Neuronal stem cell (in vitro differentiated cells): ENCODE results near the gene MS4A10.
A peak's percentile ranks its signal among the peaks of the same experiment; 100 is the strongest.

ENCODE experiments used
- DNase-seq: peaks from one replicate; pipeline ENCODE4 v3.0.0-alpha.2; 2013; ENCODE audit warnings: low spot score
- H2AFZ ChIP-seq: one replicate; pipeline ENCODE4 v1.6.1; 2013; ENCODE audit warnings: mild to moderate bottlenecking, low read length, inconsistent platforms
- H2AK5ac ChIP-seq: 2 replicates; pipeline ENCODE4 v1.6.1; 2013; ENCODE audit warnings: low read depth, mild to moderate bottlenecking, inconsistent platforms, low read length, moderate library complexity, mixed read lengths
- H2BK120ac ChIP-seq: 2 replicates; pipeline ENCODE4 v1.6.1; 2013; ENCODE audit warnings: low read depth, mild to moderate bottlenecking, inconsistent platforms, low read length, moderate library complexity, mixed read lengths
- H2BK12ac ChIP-seq: one replicate; pipeline ENCODE4 v1.6.1; 2013; ENCODE audit warnings: low read length, inconsistent platforms
- H2BK15ac ChIP-seq: 2 replicates; pipeline ENCODE4 v1.6.1; 2013; ENCODE audit warnings: mild to moderate bottlenecking, low read length, inconsistent platforms, mixed read lengths
- H2BK5ac ChIP-seq: one replicate; pipeline ENCODE4 v1.6.1; 2013; ENCODE audit warnings: inconsistent platforms, mild to moderate bottlenecking, low read length, moderate library complexity
- H3K14ac ChIP-seq: one replicate; pipeline ENCODE4 v1.6.1; 2013; ENCODE audit warnings: low read length, inconsistent platforms
- H3K18ac ChIP-seq: 2 replicates; pipeline ENCODE4 v1.6.1; 2013; ENCODE audit warnings: low read length, inconsistent platforms
- H3K23ac ChIP-seq: 2 replicates; pipeline ENCODE4 v1.6.1; 2013; ENCODE audit warnings: low read depth, mild to moderate bottlenecking, mixed read lengths, low read length, inconsistent platforms; ENCODE audit not compliant: poor library complexity
- H3K27ac ChIP-seq: replicated peaks from 3 replicates; pipeline ENCODE4 v1.5.1; 2013; ENCODE audit warnings: low read length, inconsistent platforms
- H3K27me3 ChIP-seq, 3 experiments: 2 replicates each; pipeline ENCODE4 v1.6.1; 2013; ENCODE audit warnings: low read length in 3 of 3, mild to moderate bottlenecking in 2 of 3, inconsistent platforms in 1 of 3, low read depth in 1 of 3, mixed read lengths in 1 of 3, moderate library complexity in 1 of 3; ENCODE audit not compliant: control insufficient read depth in 3 of 3, insufficient read depth in 3 of 3
- H3K36me3 ChIP-seq, 2 donors: replicated peaks in 1 of 2; 2 replicates each; pipeline ENCODE4 v1.6.1; 2013; ENCODE audit warnings: low read length in 2 of 2; ENCODE audit not compliant: control insufficient read depth in 2 of 2, insufficient read depth in 2 of 2
- H3K4ac ChIP-seq: 2 replicates; pipeline ENCODE4 v1.6.1; 2013; ENCODE audit warnings: inconsistent platforms, mild to moderate bottlenecking, low read length, moderate library complexity
- H3K4me1 ChIP-seq, 2 donors: 1 replicate in 1 of 2; 2 replicates in 1 of 2; pipeline ENCODE4 v1.6.1; 2013; ENCODE audit warnings: low read length in 2 of 2, low read depth in 1 of 2; ENCODE audit not compliant: control insufficient read depth in 2 of 2, insufficient read depth in 1 of 2
- H3K4me2 ChIP-seq: one replicate; pipeline ENCODE4 v1.6.1; 2013; ENCODE audit warnings: mild to moderate bottlenecking, low read length, inconsistent platforms; ENCODE audit not compliant: insufficient read depth, poor library complexity, severe bottlenecking
- H3K4me3 ChIP-seq, 2 donors: 2 replicates each; pipeline ENCODE4 v1.5.1; 2013; ENCODE audit warnings: low read length in 2 of 2, mild to moderate bottlenecking in 2 of 2, inconsistent platforms in 1 of 2, moderate library complexity in 1 of 2
- H3K79me1 ChIP-seq: one replicate; pipeline ENCODE4 v1.6.1; 2013; ENCODE audit warnings: low read depth, mild to moderate bottlenecking, inconsistent platforms, low read length, moderate library complexity
- H3K9ac ChIP-seq: one replicate; pipeline ENCODE4 v1.6.1; 2013; ENCODE audit warnings: mild to moderate bottlenecking, low read depth, low read length, inconsistent platforms; ENCODE audit not compliant: poor library complexity
- H3K9me3 ChIP-seq, 2 donors: replicated peaks in 1 of 2; 2 replicates each; pipeline versions ENCODE3 to v1.6.1; 2013; ENCODE audit warnings: low read length in 2 of 2, mild to moderate bottlenecking in 2 of 2, inconsistent platforms in 1 of 2, low read depth in 1 of 2, mixed read lengths in 1 of 2, moderate library complexity in 1 of 2; ENCODE audit not compliant: control insufficient read depth in 2 of 2, insufficient read depth in 1 of 2
- H4K8ac ChIP-seq: one replicate; pipeline ENCODE4 v1.6.1; 2013; ENCODE audit warnings: low read depth, mild to moderate bottlenecking, inconsistent platforms, low read length, moderate library complexity
- H4K91ac ChIP-seq: one replicate; pipeline ENCODE4 v1.6.1; 2013; ENCODE audit warnings: low read length, low read depth, mild to moderate bottlenecking, inconsistent platforms; ENCODE audit not compliant: poor library complexity
- WGBS, 2 donors: extraction: QIAGEN DNeasy Blood & Tissue Kit; methylation state at CpG; one replicate each; pipeline ENCODE4 v1.1.7; 2013; ENCODE audit warnings: missing lambda C conversion rate in 2 of 2, mixed read lengths in 1 of 2; ENCODE audit not compliant: insufficient read length in 2 of 2, insufficient replicate concordance in 1 of 2; ENCODE audit errors: extremely low coverage in 2 of 2; 5-methylcytosine and 5-hydroxymethylcytosine counted together

The MS4A10 gene

DNA sequence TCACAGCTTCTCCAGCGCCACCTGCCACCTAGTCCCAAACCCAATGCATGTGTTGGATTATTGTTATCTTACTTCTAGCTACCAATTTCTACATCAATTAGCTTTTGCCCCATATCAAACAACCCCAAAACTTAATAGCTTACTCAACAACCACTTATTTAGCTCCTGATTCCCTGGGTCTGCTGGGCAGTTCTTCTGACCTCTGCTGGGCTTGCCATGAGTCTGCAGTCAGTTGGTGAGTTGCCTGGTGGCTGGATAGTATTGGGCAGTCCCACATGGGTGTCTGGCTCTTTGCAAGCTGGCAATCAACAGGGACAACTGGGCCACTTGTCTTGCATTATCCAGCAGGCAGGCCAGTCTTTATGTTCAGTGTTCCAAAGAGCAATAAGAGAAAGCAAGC is 42.1 kb upstream of the MS4A10 start:
- H3K36me3 ChIP-seq, result peaks cover 0 to 2% of the 10 kb centered on the region in 2 donors
- no peak for DNase-seq
- H2BK12ac ChIP-seq, result no peak overlapping the region
- peaks cover 0 to 3% of the 10 kb centered on the region in 2 donors for H3K4me1 ChIP-seq
- H3K9me3 ChIP-seq, result peaks cover 0 to 8% of the 10 kb centered on the region in 2 donors
- no peaks in the 10 kb centered on the region for H3K79me1 ChIP-seq
- no peak overlapping the region for H3K23ac ChIP-seq
- H3K27ac ChIP-seq, result no peak overlapping the region
- no peak overlapping the region for H2BK120ac ChIP-seq
- H3K4me3 ChIP-seq, result no peak overlapping the region
- no peak overlapping the region for H4K8ac ChIP-seq
- no peak overlapping the region for H2BK15ac ChIP-seq
- no CpG with 5 or more reads among the region's 1 CpG for WGBS, 2 donors
- H3K27me3 ChIP-seq, result peaks cover 0 to 5% (median 3%) of the 10 kb centered on the region in 3 experiments
- no peak overlapping the region for H2BK5ac ChIP-seq
- H2AK5ac ChIP-seq, result no peak overlapping the region
- H3K4ac ChIP-seq, result no peak overlapping the region
- H3K14ac ChIP-seq, result no peak overlapping the region
- no peak overlapping the region for H3K18ac ChIP-seq
- no peak overlapping the region for H2AFZ ChIP-seq
- no peak overlapping the region for H3K9ac ChIP-seq
- no peak overlapping the region for H4K91ac ChIP-seq
- no peak overlapping the region for H3K4me2 ChIP-seq

DNA sequence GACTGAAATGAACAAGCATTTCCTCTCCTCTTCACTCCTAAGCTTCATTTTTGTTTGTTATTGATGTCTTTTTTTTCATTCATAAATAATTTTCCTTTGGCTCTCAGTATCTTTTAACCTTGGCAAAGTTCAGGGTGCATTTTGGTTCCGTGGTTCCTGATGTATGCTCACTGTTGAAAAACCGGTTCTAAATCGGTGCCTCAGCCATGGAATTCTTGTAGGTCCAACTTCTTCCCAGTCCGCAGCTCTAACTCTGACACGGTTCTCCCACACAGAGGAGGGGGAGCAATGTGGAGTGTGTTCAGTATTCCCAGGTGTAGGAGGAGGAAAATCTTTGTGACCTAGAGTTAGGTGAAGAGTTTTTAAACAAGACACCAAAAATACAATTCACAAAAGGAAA is 41.0 kb upstream of the MS4A10 start:
- H2BK12ac ChIP-seq, result no peak overlapping the region
- H3K9ac ChIP-seq, result no peak overlapping the region
- no peak overlapping the region for H2BK120ac ChIP-seq
- no peak overlapping the region for H2AK5ac ChIP-seq
- no peak overlapping the region for H3K14ac ChIP-seq
- peaks cover 0 to 3% of the 10 kb centered on the region in 2 donors for H3K4me1 ChIP-seq
- no peak overlapping the region for H3K18ac ChIP-seq
- peaks cover 0 to 8% of the 10 kb centered on the region in 2 donors for H3K9me3 ChIP-seq
- H3K36me3 ChIP-seq, result peaks cover 0 to 2% of the 10 kb centered on the region in 2 donors
- no peak overlapping the region for H2BK5ac ChIP-seq
- no peak overlapping the region for H3K27ac ChIP-seq
- no peak overlapping the region for H2BK15ac ChIP-seq
- no peak overlapping the region for H3K4ac ChIP-seq
- no peak overlapping the region for H3K4me3 ChIP-seq
- WGBS, 2 donors, result no CpG with 5 or more reads among the region's 5 CpGs
- H3K79me1 ChIP-seq, result no peaks in the 10 kb centered on the region
- H2AFZ ChIP-seq, result no peak overlapping the region
- H3K27me3 ChIP-seq, result peaks cover 0 to 3% (median 2%) of the 10 kb centered on the region in 3 experiments
- H4K8ac ChIP-seq, result no peak overlapping the region
- H3K4me2 ChIP-seq, result no peak overlapping the region
- no peak overlapping the region for H4K91ac ChIP-seq
- H3K23ac ChIP-seq, result no peak overlapping the region
- no peak for DNase-seq

DNA sequence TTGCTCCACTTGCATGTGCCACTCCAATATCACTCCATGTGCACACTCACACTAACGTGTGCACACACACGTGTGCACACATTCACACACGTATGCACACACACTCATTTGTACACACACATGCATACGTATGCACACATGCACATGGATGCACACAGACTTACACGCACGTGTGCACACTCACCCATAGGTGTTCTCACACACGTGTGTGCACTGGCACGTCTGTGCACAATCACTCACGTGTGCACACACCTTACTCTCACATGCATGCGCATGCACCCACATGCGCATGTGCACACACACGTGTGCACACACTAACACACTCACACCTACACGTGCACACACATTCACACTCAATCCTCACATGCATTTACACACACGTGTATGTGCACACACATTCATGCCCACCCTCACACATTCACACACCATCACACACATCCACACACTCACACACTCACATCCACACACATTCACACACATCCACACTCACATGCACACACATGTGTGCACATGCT is 37.7 kb upstream of the MS4A10 start:
- H2BK15ac ChIP-seq, result no peak overlapping the region
- H3K18ac ChIP-seq, result no peak overlapping the region
- H2AK5ac ChIP-seq, result no peak overlapping the region
- H3K27ac ChIP-seq, result no peak overlapping the region
- no peak overlapping the region for H3K9ac ChIP-seq
- peaks cover 0 to 8% of the 10 kb centered on the region in 2 donors for H3K9me3 ChIP-seq
- H4K91ac ChIP-seq, result no peak overlapping the region
- peak overlapping the region in 1 of 2 donors; percentile 70 for H3K4me3 ChIP-seq
- H3K14ac ChIP-seq, result no peak overlapping the region
- no peak overlapping the region for H2AFZ ChIP-seq
- H3K4me1 ChIP-seq, result peaks cover 0 to 3% of the 10 kb centered on the region in 2 donors
- no peak overlapping the region for H2BK5ac ChIP-seq
- H3K27me3 ChIP-seq, result peaks cover 0 to 3% (median 0%) of the 10 kb centered on the region in 3 experiments
- no peak overlapping the region for H3K4ac ChIP-seq
- no peak overlapping the region for H4K8ac ChIP-seq
- peak overlapping the region; percentile 9 for H3K23ac ChIP-seq
- no peak for DNase-seq
- no peak overlapping the region for H2BK12ac ChIP-seq
- no peaks in the 10 kb centered on the region for H3K79me1 ChIP-seq
- H3K4me2 ChIP-seq, result no peak overlapping the region
- H3K36me3 ChIP-seq, result peaks cover 0 to 2% of the 10 kb centered on the region in 2 donors
- H2BK120ac ChIP-seq, result no peak overlapping the region
- WGBS, 2 donors, result no CpG with 5 or more reads among the region's 14 CpGs

- WGBS, 2 donors, result no CpG with 5 or more reads among the region's 17 CpGs
- Histone ChIP-seq H2AK5ac (no peak overlapping the region), H3K9ac (no peak overlapping the region), H2BK5ac (no peak overlapping the region), H3K23ac (no peak overlapping the region), H2BK120ac (no peak overlapping the region), H2BK15ac (no peak overlapping the region), H3K18ac (no peak overlapping the region), H3K4me1 (peaks cover 0 to 3% of the 10 kb centered on the region in 2 donors), H4K8ac (no peak overlapping the region), H4K91ac (no peak overlapping the region), H3K4me2 (no peak overlapping the region), H3K27ac (no peak overlapping the region), H2BK12ac (no peak overlapping the region), H3K4me3 (no peak overlapping the region), H3K27me3 (peaks cover 0 to 3% (median 0%) of the 10 kb centered on the region in 3 experiments), H3K9me3 (peaks cover 0 to 8% of the 10 kb centered on the region in 2 donors), H3K14ac (no peak overlapping the region), H3K36me3 (peaks cover 0 to 2% of the 10 kb centered on the region in 2 donors), H3K79me1 (no peaks in the 10 kb centered on the region), H2AFZ (no peak overlapping the region), H3K4ac (no peak overlapping the region)
- DNase-seq, result no peak
Measured at GRCh38 chr11:60748225-60748624, 36.9 kb upstream of the MS4A10 start.
